Nephron progenitor cell (in vitro differentiated cells): Measurements from ENCODE around the gene RBMS3.

ENCODE experiments used
- DNase-seq: peaks from one replicate; pipeline ENCODE4 v3.0.0; 2021
- H3K27ac Mint-ChIP-seq: 2 replicates; pipeline ENCODE4 v1.8.0; 2021; ENCODE audit warnings: mild to moderate bottlenecking, moderate library complexity, mixed read lengths
- H3K27me3 Mint-ChIP-seq: 2 replicates; pipeline ENCODE4 v1.8.0; 2021; ENCODE audit warnings: mild to moderate bottlenecking, low read depth, mixed read lengths; ENCODE audit not compliant: poor library complexity
- H3K36me3 Mint-ChIP-seq: 2 replicates; pipeline ENCODE4 v1.8.0; 2021; ENCODE audit warnings: low read depth, mixed read lengths
- H3K4me1 Mint-ChIP-seq: 2 replicates; pipeline ENCODE4 v1.8.0; 2021; ENCODE audit warnings: mixed read lengths
- H3K4me3 Mint-ChIP-seq: 2 replicates; pipeline ENCODE4 v1.8.0; 2021; ENCODE audit warnings: mild to moderate bottlenecking, moderate library complexity, mixed read lengths
- H3K9me3 Mint-ChIP-seq: 2 replicates; pipeline ENCODE4 v1.8.0; 2021; ENCODE audit warnings: mild to moderate bottlenecking, moderate library complexity, mixed read lengths
- CTCF ChIP-seq: fragments of 200-600 bp; sonication (generic); IDR thresholded peaks from 2 replicates; pipeline ENCODE4 v1.5.0; 2021; ENCODE audit warnings: antibody characterized with exemption

Gene RBMS3

GRCh38 chr3:29283231-29284119, 2.6 kb downstream of the RBMS3 start:
- Mint-ChIP-seq H3K27ac (peak overlapping the region; percentile 55), H3K36me3 (no peaks in the 10 kb centered on the region), H3K4me3 (peak overlapping the region; percentile 93), H3K9me3 (no peaks in the 10 kb centered on the region), H3K27me3 (no peaks in the 10 kb centered on the region), H3K4me1 (peaks cover 85% of the 10 kb centered on the region)
- DNase-seq, result no peak
- no peak for TF ChIP-seq CTCF

- peaks cover 74% of the 10 kb centered on the region for H3K4me1 Mint-ChIP-seq
- peak overlapping the region; percentile 93 for H3K4me3 Mint-ChIP-seq
Observed at GRCh38 chr3:29284497-29284896, 3.6 kb downstream of the RBMS3 start.

GRCh38 chr3:29285471-29286071, 4.7 kb downstream of the RBMS3 start:
- H3K27ac Mint-ChIP-seq, result peak overlapping the region; percentile 22

More at GRCh38 chr3:29284497-29284896, 3.6 kb downstream of the RBMS3 start:
- DNase-seq, result no peak
- Mint-ChIP-seq H3K9me3 (no peaks in the 10 kb centered on the region), H3K27me3 (no peaks in the 10 kb centered on the region), H3K36me3 (no peaks in the 10 kb centered on the region), H3K27ac (no peak overlapping the region)
- TF ChIP-seq CTCF, result no peak

GRCh38 chr3:29286478-29287240, 5.8 kb downstream of the RBMS3 start:
- DNase-seq, result no peak
- Mint-ChIP-seq H3K27me3 (no peaks in the 10 kb centered on the region), H3K4me3 (no peak overlapping the region), H3K4me1 (peaks cover 64% of the 10 kb centered on the region), H3K36me3 (peaks cover 2% of the 10 kb centered on the region), H3K27ac (no peak overlapping the region), H3K9me3 (no peaks in the 10 kb centered on the region)
- TF ChIP-seq CTCF, result no peak

More at GRCh38 chr3:29285471-29286071, 4.7 kb downstream of the RBMS3 start:
- no peak for TF ChIP-seq CTCF
- Mint-ChIP-seq H3K36me3 (no peaks in the 10 kb centered on the region), H3K4me1 (peaks cover 66% of the 10 kb centered on the region), H3K9me3 (no peaks in the 10 kb centered on the region), H3K27me3 (no peaks in the 10 kb centered on the region), H3K4me3 (peak overlapping the region; percentile 49)
- no peak for DNase-seq

GRCh38 chr3:29290596-29290995, 9.7 kb downstream of the RBMS3 start:
- no peak for TF ChIP-seq CTCF
- Mint-ChIP-seq H3K4me3 (no peak overlapping the region), H3K27me3 (no peaks in the 10 kb centered on the region), H3K9me3 (no peaks in the 10 kb centered on the region), H3K4me1 (peaks cover 43% of the 10 kb centered on the region), H3K27ac (no peak overlapping the region), H3K36me3 (peaks cover 7% of the 10 kb centered on the region)
- no peak for DNase-seq
